SK-N-SH (cell line): ENCODE data around the gene GMPR2.

Experiments
- ELF1 ChIP-seq: IDR thresholded peaks from 2 replicates; pipeline ENCODE4 v1.4.0; 2012
- NFIC ChIP-seq: IDR thresholded peaks from 2 replicates; pipeline ENCODE4 v1.4.0; 2012; ENCODE audit warnings: borderline replicate concordance
- RFX5 ChIP-seq: IDR thresholded peaks from 2 replicates; pipeline ENCODE4 v1.6.1; 2012; ENCODE audit warnings: mild to moderate bottlenecking, improper control_type of control experiment, low read length
- SMC3 ChIP-seq: IDR thresholded peaks from 2 replicates; pipeline ENCODE4 v1.6.1; 2012; ENCODE audit warnings: low read depth, low read length, improper control_type of control experiment
- TF ChIP-seq, protein P1 (sequence below): fragments of 200-600 bp; sonication (generic); IDR thresholded peaks from 2 replicates; pipeline ENCODE4 v1.6.1; 2017; ENCODE audit warnings: antibody characterized with exemption, mild to moderate bottlenecking, moderate library complexity
- TF ChIP-seq, protein P2 (sequence below): fragments of 150-350 bp; IDR thresholded peaks from 2 replicates; pipeline ENCODE4 v1.6.1; 2017; ENCODE audit warnings: antibody characterized with exemption, low read length, low read depth, borderline replicate concordance

DNA sequence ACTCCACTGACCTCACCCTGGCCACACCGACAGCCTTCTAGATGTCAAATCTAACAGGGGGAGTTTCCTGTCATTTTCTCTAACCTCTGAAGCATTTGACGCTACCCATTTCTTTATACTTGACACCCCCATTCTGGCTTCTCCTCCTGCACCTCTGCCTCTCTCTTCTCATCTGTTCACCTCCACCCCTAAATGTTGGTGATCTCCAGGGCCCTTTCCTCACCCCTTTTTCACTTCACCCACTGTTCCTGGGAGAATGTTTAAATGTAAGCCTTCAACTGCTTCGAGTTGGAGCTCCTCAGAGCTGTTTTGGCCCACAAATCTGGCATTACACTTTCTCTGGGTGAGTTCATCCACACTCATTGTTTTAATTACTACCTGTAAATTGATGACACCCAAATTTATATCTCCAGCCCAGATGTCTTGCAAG, 39.1 kb downstream of the GMPR2 start:
- TF ChIP-seq, protein P1, sequence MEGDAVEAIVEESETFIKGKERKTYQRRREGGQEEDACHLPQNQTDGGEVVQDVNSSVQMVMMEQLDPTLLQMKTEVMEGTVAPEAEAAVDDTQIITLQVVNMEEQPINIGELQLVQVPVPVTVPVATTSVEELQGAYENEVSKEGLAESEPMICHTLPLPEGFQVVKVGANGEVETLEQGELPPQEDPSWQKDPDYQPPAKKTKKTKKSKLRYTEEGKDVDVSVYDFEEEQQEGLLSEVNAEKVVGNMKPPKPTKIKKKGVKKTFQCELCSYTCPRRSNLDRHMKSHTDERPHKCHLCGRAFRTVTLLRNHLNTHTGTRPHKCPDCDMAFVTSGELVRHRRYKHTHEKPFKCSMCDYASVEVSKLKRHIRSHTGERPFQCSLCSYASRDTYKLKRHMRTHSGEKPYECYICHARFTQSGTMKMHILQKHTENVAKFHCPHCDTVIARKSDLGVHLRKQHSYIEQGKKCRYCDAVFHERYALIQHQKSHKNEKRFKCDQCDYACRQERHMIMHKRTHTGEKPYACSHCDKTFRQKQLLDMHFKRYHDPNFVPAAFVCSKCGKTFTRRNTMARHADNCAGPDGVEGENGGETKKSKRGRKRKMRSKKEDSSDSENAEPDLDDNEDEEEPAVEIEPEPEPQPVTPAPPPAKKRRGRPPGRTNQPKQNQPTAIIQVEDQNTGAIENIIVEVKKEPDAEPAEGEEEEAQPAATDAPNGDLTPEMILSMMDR = no peak
- no peak for TF ChIP-seq ELF1
- no peak for TF ChIP-seq RFX5
- TF ChIP-seq NFIC = no peak
- TF ChIP-seq SMC3 = no peak
- TF ChIP-seq, protein P2, sequence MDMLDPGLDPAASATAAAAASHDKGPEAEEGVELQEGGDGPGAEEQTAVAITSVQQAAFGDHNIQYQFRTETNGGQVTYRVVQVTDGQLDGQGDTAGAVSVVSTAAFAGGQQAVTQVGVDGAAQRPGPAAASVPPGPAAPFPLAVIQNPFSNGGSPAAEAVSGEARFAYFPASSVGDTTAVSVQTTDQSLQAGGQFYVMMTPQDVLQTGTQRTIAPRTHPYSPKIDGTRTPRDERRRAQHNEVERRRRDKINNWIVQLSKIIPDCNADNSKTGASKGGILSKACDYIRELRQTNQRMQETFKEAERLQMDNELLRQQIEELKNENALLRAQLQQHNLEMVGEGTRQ = no peak
